Loucy (cell line): ENCODE results near the gene MGMT.

Experiments
- H2AFZ ChIP-seq: fragments of 200-600 bp; sonication (generic); 2 replicates; pipeline ENCODE4 v1.6.0; 2016; ENCODE audit warnings: antibody characterized with exemption, mild to moderate bottlenecking, low read length, moderate library complexity
- H3F3A ChIP-seq: fragments of 200-600 bp; 2 replicates; pipeline ENCODE4 v1.6.0; 2016; ENCODE audit warnings: antibody characterized with exemption, low read depth, mild to moderate bottlenecking
- H3K27me3 ChIP-seq: fragments of 200-600 bp; sonication (generic); 2 replicates; pipeline ENCODE4 v1.6.1; 2014; ENCODE audit warnings: low read length, mild to moderate bottlenecking; ENCODE audit not compliant: insufficient read depth, poor library complexity, severe bottlenecking
- H3K36me3 ChIP-seq: fragments of 200-600 bp; sonication (generic); 2 replicates; pipeline ENCODE4 v1.6.1; 2016; ENCODE audit warnings: low read length; ENCODE audit not compliant: insufficient read depth
- H3K4me1 ChIP-seq: fragments of 200-600 bp; sonication (generic); 2 replicates; pipeline ENCODE4 v1.5.1; 2014; ENCODE audit warnings: low read length, mild to moderate bottlenecking; ENCODE audit not compliant: insufficient read depth, poor library complexity, severe bottlenecking
- H3K4me2 ChIP-seq: fragments of 200-600 bp; sonication (generic); 2 replicates; pipeline ENCODE4 v1.6.0; 2014; ENCODE audit warnings: antibody characterized with exemption, low read length, low read depth, mild to moderate bottlenecking; ENCODE audit not compliant: poor library complexity, severe bottlenecking
- H3K4me3 ChIP-seq: fragments of 200-600 bp; sonication (generic); 2 replicates; pipeline ENCODE4 v1.5.1; 2014; ENCODE audit warnings: low read length, mild to moderate bottlenecking, mixed read lengths; ENCODE audit not compliant: poor library complexity, severe bottlenecking
- H3K79me2 ChIP-seq: fragments of 200-600 bp; sonication (generic); 2 replicates; pipeline ENCODE4 v1.6.1; 2014; ENCODE audit warnings: low read length; ENCODE audit not compliant: insufficient read depth
- H3K9ac ChIP-seq: fragments of 200-600 bp; sonication (generic); 2 replicates; pipeline ENCODE4 v1.6.0; 2014; ENCODE audit warnings: mild to moderate bottlenecking, low read depth, low read length, moderate library complexity; ENCODE audit not compliant: poor library complexity, severe bottlenecking
- H3K9me2 ChIP-seq: fragments of 200-600 bp; sonication (generic); replicated peaks from 2 replicates; pipeline ENCODE4 v1.6.1; 2016; ENCODE audit warnings: low read depth, low read length, mixed read lengths
- H3K9me3 ChIP-seq: fragments of 200-600 bp; sonication (generic); 2 replicates; pipeline ENCODE4 v1.6.1; 2014; ENCODE audit warnings: mild to moderate bottlenecking, antibody characterized with exemption, low read length, low read depth; ENCODE audit not compliant: insufficient read depth
- H4K20me1 ChIP-seq: fragments of 200-600 bp; sonication (generic); 2 replicates; pipeline ENCODE4 v1.6.0; 2014; ENCODE audit warnings: antibody characterized with exemption, low read length, mild to moderate bottlenecking; ENCODE audit not compliant: insufficient read depth, poor library complexity, severe bottlenecking
- EZH2phosphoT487 ChIP-seq: fragments of 200-600 bp; IDR thresholded peaks from 2 replicates; pipeline ENCODE4 v1.6.1; 2018; ENCODE audit warnings: antibody characterized with exemption, mild to moderate bottlenecking, moderate library complexity, borderline replicate concordance
- TF ChIP-seq, protein P1 (sequence below): fragments of 200-600 bp; sonication (generic); conservative IDR thresholded peaks from 2 replicates; pipeline ENCODE4 v1.5.1; 2014; ENCODE audit warnings: mild to moderate bottlenecking, antibody characterized with exemption, low read length

MGMT gene

DNA sequence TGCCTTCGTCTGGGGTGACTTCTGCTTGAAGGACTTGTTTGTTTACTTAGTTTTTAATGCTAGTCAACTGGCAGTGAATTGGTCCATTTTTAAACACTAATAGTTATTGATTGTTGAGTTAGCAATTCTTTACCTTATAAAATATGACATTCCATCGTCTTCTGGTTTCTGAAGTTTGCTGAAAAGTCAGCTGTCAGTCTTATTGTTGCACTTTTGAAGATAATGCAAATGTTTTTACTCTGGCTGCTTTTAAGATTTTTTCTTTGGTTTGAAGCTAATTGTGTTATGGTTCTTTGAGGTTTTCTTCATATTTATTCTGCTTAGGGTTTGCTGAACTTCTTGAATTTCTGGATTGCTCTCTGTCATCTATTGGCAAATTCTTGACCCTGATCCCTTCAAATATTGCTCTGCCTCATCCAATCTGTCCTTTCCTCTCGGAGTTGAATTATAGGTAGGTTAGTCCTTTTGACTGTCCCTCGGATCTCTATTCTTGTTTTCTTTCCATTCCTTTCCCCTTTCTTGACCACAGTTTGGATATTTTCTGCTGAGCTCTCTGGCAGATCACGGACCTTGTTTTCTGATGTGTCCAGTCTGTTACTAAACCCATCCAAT is 24.2 kb downstream of the MGMT start:
- Histone ChIP-seq H3K9me3 (peaks cover 15% of the 10 kb centered on the region), H3K27me3 (no peaks in the 10 kb centered on the region), H3K9me2 (no peaks in the 10 kb centered on the region), H3K4me1 (no peaks in the 10 kb centered on the region), H4K20me1 (no peaks in the 10 kb centered on the region), H3K79me2 (peaks cover 15% of the 10 kb centered on the region; the same call in 1 of the 2 replicates), H3F3A (no peaks in the 10 kb centered on the region), H3K4me3 (no peak overlapping the region), H3K4me2 (no peak overlapping the region), H3K36me3 (no peaks in the 10 kb centered on the region), H2AFZ (no peak overlapping the region), H3K9ac (no peak overlapping the region)
- no peak for TF ChIP-seq EZH2phosphoT487
- TF ChIP-seq, protein P1, sequence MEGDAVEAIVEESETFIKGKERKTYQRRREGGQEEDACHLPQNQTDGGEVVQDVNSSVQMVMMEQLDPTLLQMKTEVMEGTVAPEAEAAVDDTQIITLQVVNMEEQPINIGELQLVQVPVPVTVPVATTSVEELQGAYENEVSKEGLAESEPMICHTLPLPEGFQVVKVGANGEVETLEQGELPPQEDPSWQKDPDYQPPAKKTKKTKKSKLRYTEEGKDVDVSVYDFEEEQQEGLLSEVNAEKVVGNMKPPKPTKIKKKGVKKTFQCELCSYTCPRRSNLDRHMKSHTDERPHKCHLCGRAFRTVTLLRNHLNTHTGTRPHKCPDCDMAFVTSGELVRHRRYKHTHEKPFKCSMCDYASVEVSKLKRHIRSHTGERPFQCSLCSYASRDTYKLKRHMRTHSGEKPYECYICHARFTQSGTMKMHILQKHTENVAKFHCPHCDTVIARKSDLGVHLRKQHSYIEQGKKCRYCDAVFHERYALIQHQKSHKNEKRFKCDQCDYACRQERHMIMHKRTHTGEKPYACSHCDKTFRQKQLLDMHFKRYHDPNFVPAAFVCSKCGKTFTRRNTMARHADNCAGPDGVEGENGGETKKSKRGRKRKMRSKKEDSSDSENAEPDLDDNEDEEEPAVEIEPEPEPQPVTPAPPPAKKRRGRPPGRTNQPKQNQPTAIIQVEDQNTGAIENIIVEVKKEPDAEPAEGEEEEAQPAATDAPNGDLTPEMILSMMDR: no peak

DNA sequence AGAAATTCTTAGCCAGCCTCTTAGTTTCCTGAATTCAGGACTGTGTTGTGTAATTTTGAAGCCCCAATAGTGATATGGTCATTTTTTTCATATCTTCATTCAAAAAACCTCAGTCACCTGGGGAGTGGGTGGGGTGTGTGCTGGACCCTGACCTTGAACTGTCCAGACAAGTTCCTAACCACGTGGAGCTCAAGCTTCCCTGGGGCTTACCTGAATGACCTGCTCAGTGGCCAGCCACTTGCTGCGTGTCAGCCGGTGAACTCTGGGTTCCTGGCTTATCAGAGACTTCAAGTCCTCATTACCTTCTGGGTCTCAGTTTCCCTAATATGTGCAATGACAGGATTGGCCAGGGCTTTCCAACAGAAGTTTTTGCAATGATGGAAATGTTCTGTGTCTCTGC is 27.1 kb downstream of the MGMT start:
- Histone ChIP-seq H3K4me2 (no peak overlapping the region), H3K4me1 (no peaks in the 10 kb centered on the region), H3K9me2 (no peaks in the 10 kb centered on the region), H3K27me3 (no peaks in the 10 kb centered on the region), H3K9me3 (peaks cover 15% of the 10 kb centered on the region), H3K4me3 (no peak overlapping the region), H3F3A (no peaks in the 10 kb centered on the region), H4K20me1 (no peaks in the 10 kb centered on the region), H3K79me2 (0 out of 2 replicates have a peak, but pooled peaks cover 5% of the 10 kb centered on the region), H3K9ac (no peak overlapping the region), H3K36me3 (no peaks in the 10 kb centered on the region), H2AFZ (no peak overlapping the region)
- no peak for TF ChIP-seq EZH2phosphoT487

DNA sequence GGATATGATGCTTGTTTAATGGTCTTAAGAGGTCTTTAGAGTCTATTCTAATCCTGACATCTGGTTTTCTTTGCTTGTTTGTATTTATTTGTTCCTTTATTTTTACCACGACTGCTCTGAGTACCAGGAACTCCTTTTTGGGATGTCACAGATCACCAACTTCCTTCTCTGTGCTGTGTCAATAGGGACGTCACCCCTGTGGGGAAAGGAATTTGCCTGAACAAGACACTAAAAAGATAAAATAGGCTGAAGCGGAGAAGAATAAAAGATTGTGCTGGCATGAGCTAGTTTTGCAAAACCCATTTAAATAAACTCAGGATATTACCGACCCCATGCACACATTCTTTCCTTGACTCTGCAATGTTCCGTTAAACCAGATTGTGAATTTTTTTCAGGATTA is 27.7 kb downstream of the MGMT start:
- Histone ChIP-seq H2AFZ (no peak overlapping the region), H3K4me3 (no peak overlapping the region), H3K9me3 (peaks cover 15% of the 10 kb centered on the region), H3K79me2 (0 out of 2 replicates have a peak, but pooled peaks cover 5% of the 10 kb centered on the region), H3F3A (no peaks in the 10 kb centered on the region), H4K20me1 (no peaks in the 10 kb centered on the region), H3K9ac (no peak overlapping the region), H3K27me3 (no peaks in the 10 kb centered on the region), H3K9me2 (no peaks in the 10 kb centered on the region), H3K4me2 (no peak overlapping the region), H3K4me1 (no peaks in the 10 kb centered on the region), H3K36me3 (no peaks in the 10 kb centered on the region)
- TF ChIP-seq EZH2phosphoT487: no peak
- TF ChIP-seq, protein P1: no peak

DNA sequence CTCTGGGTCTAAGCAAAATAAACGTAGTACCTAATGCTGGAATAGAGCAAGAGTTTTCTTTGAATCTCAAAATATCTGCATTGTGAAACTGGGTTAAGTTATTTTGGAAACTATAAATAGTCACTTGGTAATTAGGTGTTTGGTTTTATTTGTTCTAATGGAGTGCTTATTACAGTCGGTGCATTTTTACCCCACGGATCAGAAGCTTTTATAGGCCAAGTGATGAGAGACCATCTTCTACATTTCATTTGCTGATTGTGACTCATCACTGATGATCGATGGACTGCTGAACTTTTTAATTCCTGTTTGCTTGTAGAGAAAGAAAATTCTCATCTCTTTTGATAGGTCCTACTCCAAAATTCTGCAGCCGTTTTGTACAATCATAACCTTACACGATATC is 28.2 kb downstream of the MGMT start:
- Histone ChIP-seq H3K9ac (no peak overlapping the region), H3K9me3 (peaks cover 15% of the 10 kb centered on the region), H4K20me1 (no peaks in the 10 kb centered on the region), H3K36me3 (no peaks in the 10 kb centered on the region), H3F3A (no peaks in the 10 kb centered on the region), H3K9me2 (no peaks in the 10 kb centered on the region), H3K4me2 (no peak overlapping the region), H3K79me2 (peaks cover 5% of the 10 kb centered on the region; the same call in 1 of the 2 replicates), H3K4me3 (no peak overlapping the region), H3K27me3 (no peaks in the 10 kb centered on the region), H3K4me1 (no peaks in the 10 kb centered on the region), H2AFZ (no peak overlapping the region)
- TF ChIP-seq, protein P1: no peak
- no peak for TF ChIP-seq EZH2phosphoT487
